ENCODE results near the gene KBTBD8.

The KBTBD8 gene

GRCh38 chr3:67017211-67017610 lies 19.1 kb downstream of the KBTBD8 start:
- no peaks in the 10 kb centered on the region for H3K27me3 ChIP-seq (ENCODE audit: low read depth, low read length)
- no peak overlapping the region for H3K27ac ChIP-seq (ENCODE audit: low read length)
- H3K36me3 ChIP-seq (ENCODE audit: control insufficient read depth in 1 of 2, insufficient read depth in 2 of 2, low read length in 2 of 2), result no peaks in the 10 kb centered on the region
- H3K9me3 ChIP-seq (ENCODE audit: control insufficient read depth in 1 of 2, low read length in 2 of 2), result no peaks in the 10 kb centered on the region
- H3K4me3 ChIP-seq (ENCODE audit: low read depth in 1 of 2, low read length in 2 of 2), result no peak overlapping the region
- H3K4me1 ChIP-seq (ENCODE audit: control insufficient read depth in 1 of 2, insufficient read depth in 2 of 2, low read length in 2 of 2), result no peaks in the 10 kb centered on the region

GRCh38 chr3:67018105-67018788 lies 20.1 kb downstream of the KBTBD8 start:
- no peak overlapping the region for H3K4me3 ChIP-seq (ENCODE audit: low read depth in 1 of 2, low read length in 2 of 2)
- H3K27ac ChIP-seq (ENCODE audit: low read length), result no peak overlapping the region

GRCh38 chr3:67018789-67019526 lies 20.9 kb downstream of the KBTBD8 start:
- no peaks in the 10 kb centered on the region for H3K27me3 ChIP-seq (ENCODE audit: low read depth, low read length)
- no peak overlapping the region for H3K4me3 ChIP-seq (ENCODE audit: low read depth in 1 of 2, low read length in 2 of 2)
- no peaks in the 10 kb centered on the region for H3K4me1 ChIP-seq (ENCODE audit: control insufficient read depth in 1 of 2, insufficient read depth in 2 of 2, low read length in 2 of 2)
- H3K9me3 ChIP-seq (ENCODE audit: control insufficient read depth in 1 of 2, low read length in 2 of 2), result no peaks in the 10 kb centered on the region
- H3K36me3 ChIP-seq (ENCODE audit: control insufficient read depth in 1 of 2, insufficient read depth in 2 of 2, low read length in 2 of 2), result no peaks in the 10 kb centered on the region
- H3K27ac ChIP-seq (ENCODE audit: low read length), result no peak overlapping the region

More at GRCh38 chr3:67018105-67018788, 20.1 kb downstream of the KBTBD8 start:
- H3K9me3 ChIP-seq (ENCODE audit: control insufficient read depth in 1 of 2, low read length in 2 of 2), result no peaks in the 10 kb centered on the region
- no peaks in the 10 kb centered on the region for H3K27me3 ChIP-seq (ENCODE audit: low read depth, low read length)
- no peaks in the 10 kb centered on the region for H3K36me3 ChIP-seq (ENCODE audit: control insufficient read depth in 1 of 2, insufficient read depth in 2 of 2, low read length in 2 of 2)
- H3K4me1 ChIP-seq (ENCODE audit: control insufficient read depth in 1 of 2, insufficient read depth in 2 of 2, low read length in 2 of 2), result no peaks in the 10 kb centered on the region

GRCh38 chr3:67028001-67028784 lies 30.1 kb downstream of the KBTBD8 start:
- Histone ChIP-seq H3K4me3 (ENCODE audit: low read depth in 1 of 2, low read length in 2 of 2) (no peak overlapping the region), H3K4me1 (ENCODE audit: control insufficient read depth in 1 of 2, insufficient read depth in 2 of 2, low read length in 2 of 2) (no peaks in the 10 kb centered on the region), H3K27ac (ENCODE audit: low read length) (no peak overlapping the region), H3K9me3 (ENCODE audit: control insufficient read depth in 1 of 2, low read length in 2 of 2) (no peaks in the 10 kb centered on the region), H3K36me3 (ENCODE audit: control insufficient read depth in 1 of 2, insufficient read depth in 2 of 2, low read length in 2 of 2) (no peaks in the 10 kb centered on the region), H3K27me3 (ENCODE audit: low read depth, low read length) (no peaks in the 10 kb centered on the region)

GRCh38 chr3:67030785-67031740 lies 33.0 kb downstream of the KBTBD8 start:
- H3K9me3 ChIP-seq (ENCODE audit: control insufficient read depth in 1 of 2, low read length in 2 of 2), result no peaks in the 10 kb centered on the region
- no peaks in the 10 kb centered on the region for H3K27me3 ChIP-seq (ENCODE audit: low read depth, low read length)
- no peak overlapping the region for H3K27ac ChIP-seq (ENCODE audit: low read length)
- no peaks in the 10 kb centered on the region for H3K4me1 ChIP-seq (ENCODE audit: control insufficient read depth in 1 of 2, insufficient read depth in 2 of 2, low read length in 2 of 2)
- no peak overlapping the region for H3K4me3 ChIP-seq (ENCODE audit: low read depth in 1 of 2, low read length in 2 of 2)
- H3K36me3 ChIP-seq (ENCODE audit: control insufficient read depth in 1 of 2, insufficient read depth in 2 of 2, low read length in 2 of 2), result no peaks in the 10 kb centered on the region

- H3K27me3 ChIP-seq (ENCODE audit: low read depth, low read length), result no peaks in the 10 kb centered on the region
- no peaks in the 10 kb centered on the region for H3K4me1 ChIP-seq (ENCODE audit: control insufficient read depth in 1 of 2, insufficient read depth in 2 of 2, low read length in 2 of 2)
- H3K27ac ChIP-seq (ENCODE audit: low read length), result no peak overlapping the region
- no peaks in the 10 kb centered on the region for H3K36me3 ChIP-seq (ENCODE audit: control insufficient read depth in 1 of 2, insufficient read depth in 2 of 2, low read length in 2 of 2)
- H3K4me3 ChIP-seq (ENCODE audit: low read depth in 1 of 2, low read length in 2 of 2), result no peak overlapping the region
- no peaks in the 10 kb centered on the region for H3K9me3 ChIP-seq (ENCODE audit: control insufficient read depth in 1 of 2, low read length in 2 of 2)
Observed at GRCh38 chr3:67031986-67032385, 33.9 kb downstream of the KBTBD8 start.

- Histone ChIP-seq H3K4me3 (ENCODE audit: low read depth in 1 of 2, low read length in 2 of 2) (no peak overlapping the region), H3K36me3 (ENCODE audit: control insufficient read depth in 1 of 2, insufficient read depth in 2 of 2, low read length in 2 of 2) (no peaks in the 10 kb centered on the region), H3K27ac (ENCODE audit: low read length) (no peak overlapping the region), H3K9me3 (ENCODE audit: control insufficient read depth in 1 of 2, low read length in 2 of 2) (no peaks in the 10 kb centered on the region), H3K4me1 (ENCODE audit: control insufficient read depth in 1 of 2, insufficient read depth in 2 of 2, low read length in 2 of 2) (no peaks in the 10 kb centered on the region), H3K27me3 (ENCODE audit: low read depth, low read length) (no peaks in the 10 kb centered on the region)
Observed at GRCh38 chr3:67033079-67033478, 35.0 kb downstream of the KBTBD8 start.

GRCh38 chr3:67034371-67034770 lies 36.3 kb downstream of the KBTBD8 start:
- no peaks in the 10 kb centered on the region for H3K36me3 ChIP-seq (ENCODE audit: control insufficient read depth in 1 of 2, insufficient read depth in 2 of 2, low read length in 2 of 2)
- no peaks in the 10 kb centered on the region for H3K4me1 ChIP-seq (ENCODE audit: control insufficient read depth in 1 of 2, insufficient read depth in 2 of 2, low read length in 2 of 2)
- no peak overlapping the region for H3K4me3 ChIP-seq (ENCODE audit: low read depth in 1 of 2, low read length in 2 of 2)
- H3K27me3 ChIP-seq (ENCODE audit: low read depth, low read length), result no peaks in the 10 kb centered on the region
- H3K9me3 ChIP-seq (ENCODE audit: control insufficient read depth in 1 of 2, low read length in 2 of 2), result no peaks in the 10 kb centered on the region
- H3K27ac ChIP-seq (ENCODE audit: low read length), result no peak overlapping the region

GRCh38 chr3:67037615-67038014 lies 39.5 kb downstream of the KBTBD8 start:
- no peak overlapping the region for H3K4me3 ChIP-seq (ENCODE audit: low read depth in 1 of 2, low read length in 2 of 2)
- H3K27me3 ChIP-seq (ENCODE audit: low read depth, low read length), result no peaks in the 10 kb centered on the region
- H3K4me1 ChIP-seq (ENCODE audit: control insufficient read depth in 1 of 2, insufficient read depth in 2 of 2, low read length in 2 of 2), result no peaks in the 10 kb centered on the region
- no peak overlapping the region for H3K27ac ChIP-seq (ENCODE audit: low read length)
- no peaks in the 10 kb centered on the region for H3K9me3 ChIP-seq (ENCODE audit: control insufficient read depth in 1 of 2, low read length in 2 of 2)
- no peaks in the 10 kb centered on the region for H3K36me3 ChIP-seq (ENCODE audit: control insufficient read depth in 1 of 2, insufficient read depth in 2 of 2, low read length in 2 of 2)

GRCh38 chr3:67044295-67044694 lies 46.2 kb downstream of the KBTBD8 start:
- H3K27ac ChIP-seq (ENCODE audit: low read length), result no peak overlapping the region
- no peaks in the 10 kb centered on the region for H3K27me3 ChIP-seq (ENCODE audit: low read depth, low read length)
- H3K4me3 ChIP-seq (ENCODE audit: low read depth in 1 of 2, low read length in 2 of 2), result no peak overlapping the region
- H3K9me3 ChIP-seq (ENCODE audit: control insufficient read depth in 1 of 2, low read length in 2 of 2), result no peaks in the 10 kb centered on the region
- H3K4me1 ChIP-seq (ENCODE audit: control insufficient read depth in 1 of 2, insufficient read depth in 2 of 2, low read length in 2 of 2), result no peaks in the 10 kb centered on the region
- H3K36me3 ChIP-seq (ENCODE audit: control insufficient read depth in 1 of 2, insufficient read depth in 2 of 2, low read length in 2 of 2), result no peaks in the 10 kb centered on the region

Measured in muscle layer of duodenum (tissue), 2 donors.